ENCODE data around the gene TMEM201. TPM values are rescaled to one million over a fixed set of nuclear protein-coding genes. Genes with fewer than 3 reads are reported as not detected.

The TMEM201 gene
- total RNA-seq, 2 donors from 2014 or later: 24.1 TPM

DNA sequence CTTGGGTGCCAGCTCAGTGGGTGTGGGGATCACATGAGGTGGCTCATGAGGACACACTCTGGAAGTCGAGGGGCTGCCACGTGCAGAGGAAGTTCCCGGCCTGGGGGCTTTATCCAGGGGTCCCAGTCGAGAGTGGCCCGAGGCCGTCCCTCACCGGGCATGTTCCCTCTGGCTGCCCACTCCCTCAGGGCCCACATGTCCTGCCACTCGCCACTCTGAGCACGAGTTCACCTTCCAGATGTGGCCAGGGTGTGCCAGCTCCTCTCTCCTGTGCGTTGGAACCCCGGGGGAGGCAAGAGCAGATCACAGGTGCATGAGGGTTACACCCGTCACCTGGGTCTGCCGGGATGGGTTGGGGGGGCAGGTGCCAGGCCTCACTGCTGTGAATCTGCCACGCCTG is 14.6 kb downstream of the TMEM201 start:
- DNase-seq: no peak
- no peak overlapping the region for H3K9ac ChIP-seq (ENCODE audit: extremely low read depth, low read length, poor library complexity, severe bottlenecking)
- H3K4me3 Mint-ChIP-seq: no peak overlapping the region
- H3K27ac ChIP-seq (ENCODE audit: low read depth, low read length): no peak overlapping the region
- peaks cover 13% of the 10 kb centered on the region for H3K36me3 ChIP-seq (ENCODE audit: control insufficient read depth, insufficient read depth, low read length)
- no peak overlapping the region for H3K4me3 ChIP-seq (ENCODE audit: low read length)
- H3K9me3 ChIP-seq (ENCODE audit: control insufficient read depth, low read length): no peaks in the 10 kb centered on the region
- no peaks in the 10 kb centered on the region for H3K4me1 Mint-ChIP-seq
- WGBS, 2 experiments (ENCODE audit: insufficient coverage in 1 of 2, insufficient read length in 1 of 2): 90% methylated on average over 14 of the region's 14 CpGs; no CpG with 5 or more reads in 1 of the 2 experiments
- peaks cover 10% of the 10 kb centered on the region for H3K36me3 Mint-ChIP-seq (ENCODE audit: low read depth)
- H3K4me1 ChIP-seq (ENCODE audit: control insufficient read depth, insufficient read depth, low read length): no peaks in the 10 kb centered on the region
- H3K27me3 ChIP-seq (ENCODE audit: control insufficient read depth, insufficient read depth, low read length, poor library complexity, severe bottlenecking): no peaks in the 10 kb centered on the region
- H3K27me3 Mint-ChIP-seq (ENCODE audit: insufficient read depth): no peaks in the 10 kb centered on the region
- H3K9me3 Mint-ChIP-seq: no peaks in the 10 kb centered on the region
- no peak overlapping the region for H3K27ac Mint-ChIP-seq
- TF ChIP-seq, protein P1, sequence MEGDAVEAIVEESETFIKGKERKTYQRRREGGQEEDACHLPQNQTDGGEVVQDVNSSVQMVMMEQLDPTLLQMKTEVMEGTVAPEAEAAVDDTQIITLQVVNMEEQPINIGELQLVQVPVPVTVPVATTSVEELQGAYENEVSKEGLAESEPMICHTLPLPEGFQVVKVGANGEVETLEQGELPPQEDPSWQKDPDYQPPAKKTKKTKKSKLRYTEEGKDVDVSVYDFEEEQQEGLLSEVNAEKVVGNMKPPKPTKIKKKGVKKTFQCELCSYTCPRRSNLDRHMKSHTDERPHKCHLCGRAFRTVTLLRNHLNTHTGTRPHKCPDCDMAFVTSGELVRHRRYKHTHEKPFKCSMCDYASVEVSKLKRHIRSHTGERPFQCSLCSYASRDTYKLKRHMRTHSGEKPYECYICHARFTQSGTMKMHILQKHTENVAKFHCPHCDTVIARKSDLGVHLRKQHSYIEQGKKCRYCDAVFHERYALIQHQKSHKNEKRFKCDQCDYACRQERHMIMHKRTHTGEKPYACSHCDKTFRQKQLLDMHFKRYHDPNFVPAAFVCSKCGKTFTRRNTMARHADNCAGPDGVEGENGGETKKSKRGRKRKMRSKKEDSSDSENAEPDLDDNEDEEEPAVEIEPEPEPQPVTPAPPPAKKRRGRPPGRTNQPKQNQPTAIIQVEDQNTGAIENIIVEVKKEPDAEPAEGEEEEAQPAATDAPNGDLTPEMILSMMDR (conservative IDR thresholded peaks at IDR 0.05): no peak

DNA sequence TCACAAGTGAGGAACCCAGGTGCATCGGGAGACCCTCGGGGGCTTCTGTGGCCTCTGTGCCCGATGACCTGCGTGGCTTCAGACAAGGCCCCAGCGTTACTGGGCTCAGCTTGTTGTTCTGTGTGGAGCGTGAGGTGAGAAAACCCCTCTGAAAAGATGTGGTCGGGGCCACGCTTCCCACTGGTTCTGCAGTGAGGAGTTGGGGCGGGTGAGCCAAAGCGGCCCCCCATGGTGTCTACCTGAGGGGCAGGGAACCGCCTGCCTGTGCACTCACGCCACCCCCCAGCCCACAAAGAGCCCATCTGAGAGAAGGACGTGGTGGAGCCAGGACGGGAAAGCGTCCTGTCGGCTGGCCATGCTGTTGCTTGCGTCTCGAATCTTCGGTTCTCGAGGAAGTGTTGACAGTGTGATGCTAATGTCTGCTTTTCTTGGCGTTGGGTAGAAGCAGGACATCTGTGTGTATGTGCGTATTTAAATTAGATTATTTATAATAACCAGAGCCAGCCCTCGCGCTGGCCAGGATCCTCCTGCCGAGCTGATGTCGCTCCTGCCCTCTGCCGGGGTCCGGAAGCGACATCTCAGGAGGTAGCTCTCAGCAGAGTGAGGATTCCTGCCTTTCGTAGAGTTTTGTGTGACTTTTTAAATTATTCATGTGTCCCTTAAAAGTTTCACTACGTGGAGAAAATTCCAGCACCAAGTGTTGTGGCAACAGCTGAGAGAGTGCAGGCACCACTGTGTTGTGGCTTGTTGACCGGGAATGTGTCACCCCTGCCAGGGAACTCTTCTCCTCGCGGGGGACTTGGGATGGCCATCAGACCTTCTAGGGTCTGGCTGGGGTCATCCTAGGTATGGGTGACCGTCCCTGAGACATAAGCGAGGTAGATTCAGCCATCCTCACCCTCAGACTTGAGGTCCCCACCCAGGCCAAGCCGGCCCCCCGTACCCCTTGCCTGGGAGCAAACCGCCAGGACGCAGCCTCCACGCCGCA is 15.3 kb downstream of the TMEM201 start:
- Histone ChIP-seq H3K9me3 (ENCODE audit: control insufficient read depth, low read length) (no peaks in the 10 kb centered on the region), H3K36me3 (ENCODE audit: control insufficient read depth, insufficient read depth, low read length) (peaks cover 12% of the 10 kb centered on the region), H3K27me3 (ENCODE audit: control insufficient read depth, insufficient read depth, low read length, poor library complexity, severe bottlenecking) (no peaks in the 10 kb centered on the region), H3K4me1 (ENCODE audit: control insufficient read depth, insufficient read depth, low read length) (no peaks in the 10 kb centered on the region), H3K9ac (ENCODE audit: extremely low read depth, low read length, poor library complexity, severe bottlenecking) (no peak overlapping the region), H3K27ac (ENCODE audit: low read depth, low read length) (no peak overlapping the region), H3K4me3 (ENCODE audit: low read length) (no peak overlapping the region)
- TF ChIP-seq, protein P1 (conservative IDR thresholded peaks at IDR 0.05): no peak
- H3K4me1 Mint-ChIP-seq: no peaks in the 10 kb centered on the region
- no peaks in the 10 kb centered on the region for H3K27me3 Mint-ChIP-seq (ENCODE audit: insufficient read depth)
- 94 to 96% methylated on average over 29 to 42 of the region's 42 CpGs for WGBS, 2 experiments (ENCODE audit: insufficient coverage in 1 of 2, insufficient read length in 1 of 2)
- H3K36me3 Mint-ChIP-seq (ENCODE audit: low read depth): peaks cover 10% of the 10 kb centered on the region
- H3K27ac Mint-ChIP-seq: no peak overlapping the region
- no peak for DNase-seq
- H3K9me3 Mint-ChIP-seq: no peaks in the 10 kb centered on the region
- no peak overlapping the region for H3K4me3 Mint-ChIP-seq

- Histone ChIP-seq H3K36me3 (ENCODE audit: control insufficient read depth, insufficient read depth, low read length) (peaks cover 11% of the 10 kb centered on the region), H3K9me3 (ENCODE audit: control insufficient read depth, low read length) (no peaks in the 10 kb centered on the region), H3K4me3 (ENCODE audit: low read length) (no peak overlapping the region), H3K9ac (ENCODE audit: extremely low read depth, low read length, poor library complexity, severe bottlenecking) (no peak overlapping the region), H3K4me1 (ENCODE audit: control insufficient read depth, insufficient read depth, low read length) (no peaks in the 10 kb centered on the region), H3K27ac (ENCODE audit: low read depth, low read length) (no peak overlapping the region), H3K27me3 (ENCODE audit: control insufficient read depth, insufficient read depth, low read length, poor library complexity, severe bottlenecking) (no peaks in the 10 kb centered on the region)
- Mint-ChIP-seq H3K27me3 (ENCODE audit: insufficient read depth) (no peaks in the 10 kb centered on the region), H3K9me3 (no peaks in the 10 kb centered on the region), H3K36me3 (ENCODE audit: low read depth) (peaks cover 12% of the 10 kb centered on the region), H3K27ac (peak overlapping the region; percentile 16), H3K4me3 (no peak overlapping the region), H3K4me1 (no peaks in the 10 kb centered on the region)
- whole genome bisulfite sequencing, 2 experiments (ENCODE audit: insufficient coverage in 1 of 2, insufficient read length in 1 of 2): 92 to 100% methylated on average over 10 to 15 of the region's 15 CpGs
- TF ChIP-seq, protein P1 (conservative IDR thresholded peaks at IDR 0.05): no peak
- DNase-seq: no peak
These were observed 16.1 kb downstream of the TMEM201 start for GRCh38 chr1:9604836-9605235.
